Glutamatergic neuron (in vitro differentiated cells): ENCODE results near the gene FOXO3. TPM values are rescaled to one million over a fixed set of nuclear protein-coding genes. Genes with fewer than 3 reads are reported as not detected.

Source experiments
- DNase-seq: peaks from one replicate; pipeline ENCODE4 v3.0.0; 2022
- H3K27ac Mint-ChIP-seq: one replicate; pipeline ENCODE4 v1.8.0; 2020; ENCODE audit warnings: mild to moderate bottlenecking, mixed read lengths, inconsistent platforms; ENCODE audit not compliant: unreplicated experiment
- H3K27me3 Mint-ChIP-seq: one replicate; pipeline ENCODE4 v1.8.0; 2020; ENCODE audit warnings: mild to moderate bottlenecking, moderate library complexity, mixed read lengths, inconsistent platforms; ENCODE audit not compliant: unreplicated experiment
- H3K36me3 Mint-ChIP-seq: one replicate; pipeline ENCODE4 v1.8.0; 2020; ENCODE audit warnings: mild to moderate bottlenecking, mixed read lengths, inconsistent platforms; ENCODE audit not compliant: unreplicated experiment
- H3K4me1 Mint-ChIP-seq: one replicate; pipeline ENCODE4 v1.8.0; 2020; ENCODE audit warnings: mild to moderate bottlenecking, low read depth, mixed read lengths, inconsistent platforms; ENCODE audit not compliant: unreplicated experiment
- H3K4me3 Mint-ChIP-seq: one replicate; pipeline ENCODE4 v1.8.0; 2020; ENCODE audit warnings: mild to moderate bottlenecking, mixed read lengths, inconsistent platforms; ENCODE audit not compliant: unreplicated experiment
- H3K9me3 Mint-ChIP-seq: one replicate; pipeline ENCODE4 v1.8.0; 2020; ENCODE audit warnings: mild to moderate bottlenecking, moderate library complexity, mixed read lengths, inconsistent platforms; ENCODE audit not compliant: unreplicated experiment
- total RNA-seq: library from RNA; stranded (reverse); fragmentation: NEBNext Ultra II Directional; extraction: Animal tissue kit (Norgen Biotek cat#: 25700); gene quantifications from one replicate; pipeline ENCODE4 v1.2.1, GENCODE V29; 2021; ENCODE audit not compliant: unreplicated experiment
- TF ChIP-seq, protein P1 (sequence below): fragments of 200-600 bp; sonication (generic); IDR thresholded peaks from one replicate; pipeline ENCODE4 v1.5.0; 2021; ENCODE audit not compliant: partially characterized antibody, unreplicated experiment

FOXO3 gene
- total RNA-seq, 1 donor from 2014 or later: 30.3 TPM

GRCh38 chr6:108581237-108581931 lies 20.7 kb downstream of the FOXO3 start:
- TF ChIP-seq, protein P1, sequence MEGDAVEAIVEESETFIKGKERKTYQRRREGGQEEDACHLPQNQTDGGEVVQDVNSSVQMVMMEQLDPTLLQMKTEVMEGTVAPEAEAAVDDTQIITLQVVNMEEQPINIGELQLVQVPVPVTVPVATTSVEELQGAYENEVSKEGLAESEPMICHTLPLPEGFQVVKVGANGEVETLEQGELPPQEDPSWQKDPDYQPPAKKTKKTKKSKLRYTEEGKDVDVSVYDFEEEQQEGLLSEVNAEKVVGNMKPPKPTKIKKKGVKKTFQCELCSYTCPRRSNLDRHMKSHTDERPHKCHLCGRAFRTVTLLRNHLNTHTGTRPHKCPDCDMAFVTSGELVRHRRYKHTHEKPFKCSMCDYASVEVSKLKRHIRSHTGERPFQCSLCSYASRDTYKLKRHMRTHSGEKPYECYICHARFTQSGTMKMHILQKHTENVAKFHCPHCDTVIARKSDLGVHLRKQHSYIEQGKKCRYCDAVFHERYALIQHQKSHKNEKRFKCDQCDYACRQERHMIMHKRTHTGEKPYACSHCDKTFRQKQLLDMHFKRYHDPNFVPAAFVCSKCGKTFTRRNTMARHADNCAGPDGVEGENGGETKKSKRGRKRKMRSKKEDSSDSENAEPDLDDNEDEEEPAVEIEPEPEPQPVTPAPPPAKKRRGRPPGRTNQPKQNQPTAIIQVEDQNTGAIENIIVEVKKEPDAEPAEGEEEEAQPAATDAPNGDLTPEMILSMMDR: no peak
- Mint-ChIP-seq H3K36me3 (peaks cover 4% of the 10 kb centered on the region), H3K4me1 (peaks cover 9% of the 10 kb centered on the region), H3K27ac (no peak overlapping the region), H3K27me3 (no peaks in the 10 kb centered on the region), H3K9me3 (no peaks in the 10 kb centered on the region), H3K4me3 (no peak overlapping the region)
- no peak for DNase-seq

DNA sequence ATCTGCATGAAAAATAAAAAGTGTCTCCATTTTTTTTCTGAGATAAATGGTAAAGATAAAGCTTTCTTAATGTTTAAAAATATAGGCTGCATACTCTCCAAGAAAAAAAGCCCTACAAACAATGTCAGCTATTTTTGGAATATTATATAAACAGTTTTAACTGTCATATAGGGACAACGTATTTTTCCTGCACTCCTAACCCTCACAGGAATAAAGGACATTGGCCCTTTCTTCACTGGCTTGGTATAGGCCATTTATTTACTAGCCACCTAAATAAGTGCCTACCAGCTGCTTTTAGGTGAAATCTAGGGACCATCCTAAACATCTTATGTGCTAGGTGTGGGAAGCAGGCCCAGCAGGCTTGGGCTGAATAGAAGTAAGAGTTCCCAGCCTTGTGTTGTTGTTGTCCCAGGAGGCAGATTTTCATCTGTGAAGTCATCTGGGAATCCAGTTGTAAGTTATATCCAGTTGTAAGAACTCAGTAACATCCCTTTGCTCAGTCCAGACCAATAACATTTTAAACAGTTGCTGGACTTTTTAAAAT lies 21.3 kb downstream of the FOXO3 start:
- no peak overlapping the region for H3K27ac Mint-ChIP-seq
- TF ChIP-seq, protein P1: no peak

GRCh38 chr6:108582618-108583017 lies 21.9 kb downstream of the FOXO3 start:
- TF ChIP-seq, protein P1: no peak
- Mint-ChIP-seq H3K36me3 (no peaks in the 10 kb centered on the region), H3K9me3 (no peaks in the 10 kb centered on the region), H3K27me3 (no peaks in the 10 kb centered on the region), H3K4me3 (no peak overlapping the region), H3K4me1 (peaks cover 10% of the 10 kb centered on the region), H3K27ac (no peak overlapping the region)
- DNase-seq: no peak

More for the DNA sequence above, 21.3 kb downstream of the FOXO3 start:
- H3K36me3 Mint-ChIP-seq: peaks cover 4% of the 10 kb centered on the region
- no peak for DNase-seq
- no peaks in the 10 kb centered on the region for H3K27me3 Mint-ChIP-seq
- H3K4me3 Mint-ChIP-seq: no peak overlapping the region
- no peaks in the 10 kb centered on the region for H3K9me3 Mint-ChIP-seq
- peaks cover 10% of the 10 kb centered on the region for H3K4me1 Mint-ChIP-seq

- Mint-ChIP-seq H3K27me3 (no peaks in the 10 kb centered on the region), H3K9me3 (no peaks in the 10 kb centered on the region), H3K36me3 (no peaks in the 10 kb centered on the region), H3K4me3 (no peak overlapping the region), H3K4me1 (peaks cover 12% of the 10 kb centered on the region), H3K27ac (no peak overlapping the region)
- TF ChIP-seq, protein P1: no peak
- no peak for DNase-seq
Measured at GRCh38 chr6:108584323-108584722, 23.6 kb downstream of the FOXO3 start.

DNA sequence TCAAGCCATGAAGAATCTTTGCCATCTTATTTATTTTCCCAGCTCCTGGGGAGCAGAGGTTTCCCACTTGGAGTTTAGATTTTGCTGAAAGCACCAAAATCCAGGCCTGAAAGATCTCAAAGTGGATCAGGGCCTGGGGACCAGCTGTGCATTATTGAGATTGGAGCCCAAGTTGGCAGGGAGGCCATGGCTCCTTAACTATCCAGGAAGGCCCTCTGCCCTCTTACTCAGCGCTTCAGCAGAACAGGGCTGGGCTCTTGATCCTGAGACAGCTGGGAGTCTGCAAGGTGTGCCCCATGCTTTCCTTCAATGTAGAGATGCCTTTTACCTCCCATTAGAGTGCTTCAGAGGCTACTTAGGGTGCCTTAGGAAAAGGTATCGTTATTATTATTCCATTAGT lies 24.6 kb downstream of the FOXO3 start:
- Mint-ChIP-seq H3K27me3 (no peaks in the 10 kb centered on the region), H3K36me3 (no peaks in the 10 kb centered on the region), H3K27ac (no peak overlapping the region), H3K4me3 (no peak overlapping the region), H3K4me1 (peaks cover 17% of the 10 kb centered on the region), H3K9me3 (no peaks in the 10 kb centered on the region)
- DNase-seq: no peak
- TF ChIP-seq, protein P1: no peak
